Thyroid gland (tissue), 4 donors: ENCODE measurements around the gene CKS1B. TPM values are rescaled to one million over a fixed set of nuclear protein-coding genes. Genes with fewer than 3 reads are reported as not detected.

Experiments
- DNase-seq, 2 donors: peaks; one replicate each; pipeline ENCODE4 v3.0.0-alpha.2; 2019
- H3K27ac ChIP-seq, 3 donors: fragments of 200-600 bp; sonication (generic); 1 replicate in 2 of 3; 2 replicates in 1 of 3; pipeline ENCODE4 v1.5.1; 2016 to 2019; ENCODE audit warnings: mild to moderate bottlenecking in 1 of 3, moderate library complexity in 1 of 3
- H3K27me3 ChIP-seq: fragments of 200-600 bp; sonication (generic); one replicate; pipeline ENCODE4 v1.5.1; 2019
- H3K36me3 ChIP-seq, 2 donors: fragments of 200-600 bp; sonication (generic); one replicate each; pipeline ENCODE4 v1.5.1; 2016 to 2019
- H3K4me1 ChIP-seq, 2 donors: fragments of 200-600 bp; sonication (generic); one replicate each; pipeline ENCODE4 v1.5.1; 2017 to 2019
- H3K4me3 ChIP-seq, 3 donors: fragments of 200-600 bp; sonication (generic); replicated peaks in 1 of 3; 1 replicate in 2 of 3; 2 replicates in 1 of 3; pipeline ENCODE4 v1.5.1; 2016; ENCODE audit warnings: mild to moderate bottlenecking in 1 of 3
- H3K9me3 ChIP-seq: fragments of 200-600 bp; sonication (generic); one replicate; pipeline ENCODE4 v1.5.1; 2017
- CTCF ChIP-seq, 6 experiments: fragments of 200-600 bp in 3 of 6; fragments of 450-650 bp in 3 of 6; sonication (generic) in 3 of 6; IDR thresholded peaks; one replicate each; pipeline ENCODE4 v1.5.1; 2016 to 2019; ENCODE audit warnings: antibody characterized with exemption in 6 of 6, mild to moderate bottlenecking in 2 of 6, inconsistent platforms in 1 of 6, moderate library complexity in 1 of 6
- POLR2A ChIP-seq, 2 donors: fragments of 450-650 bp; IDR thresholded peaks; one replicate each; pipeline ENCODE4 v1.6.1; 2017; ENCODE audit warnings: antibody characterized with exemption in 2 of 2, mild to moderate bottlenecking in 2 of 2, moderate library complexity in 1 of 2
- WGBS, 2 donors: methylation state at CpG; one replicate each; pipeline ENCODE4 v1.1.5; 2017; 5-methylcytosine and 5-hydroxymethylcytosine counted together
- intact Hi-C: fragments of 100-400 bp; cut with DNase I; formaldehyde crosslinking; loops from one replicate; pipeline ENCODE4 v1.15.1; 2023
- total RNA-seq, 4 donors: library from RNA; depleted of rRNA; stranded (reverse); fragments of >200 nt; gene quantifications; one replicate each; pipeline ENCODE4 v1.2.3, GENCODE V29; 2016

The CKS1B gene
- total RNA-seq, 4 donors from 2014 or later: 14.3 to 29.5 (median 22.6) TPM

DNA sequence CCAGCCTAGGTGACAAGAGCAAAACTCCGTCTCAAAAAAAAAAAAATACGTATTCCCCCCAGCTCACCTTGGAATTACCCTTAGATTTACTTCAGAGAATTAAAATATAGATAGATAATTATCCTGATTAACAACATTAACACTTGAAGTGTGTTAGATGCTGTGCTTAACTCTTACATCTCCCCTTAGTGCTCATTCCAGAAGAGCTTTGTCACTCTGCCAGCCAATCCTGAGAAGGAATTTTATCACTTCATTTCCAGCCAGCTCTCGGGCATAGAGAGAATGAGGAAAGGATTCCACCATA, 2.3 kb upstream of the CKS1B start:
- WGBS, 2 donors: 68 to 69% methylated on average over 3 of the region's 3 CpGs
- DNase-seq: no peak
- no peaks in the 10 kb centered on the region for H3K9me3 ChIP-seq
- H3K4me1 ChIP-seq: peaks cover 37 to 60% of the 10 kb centered on the region in 2 donors
- peak overlapping the region; percentile 95 to 99 (median 98) for H3K27ac ChIP-seq
- no peak for TF ChIP-seq POLR2A (IDR thresholded peaks at IDR 0.05)
- no peak for TF ChIP-seq CTCF (IDR thresholded peaks at IDR 0.05)
- H3K4me3 ChIP-seq: peak overlapping the region in 1 of 3 donors; percentile 51
- intact Hi-C loops: loop anchor here (5.0 kb wide), 1 partner anchor 80 kb away; the partner anchor contains the start of gene ADAM15
- H3K27me3 ChIP-seq: no peaks in the 10 kb centered on the region
- H3K36me3 ChIP-seq: peaks cover 9 to 10% of the 10 kb centered on the region in 2 donors

- Histone ChIP-seq H3K27ac (peak overlapping the region; percentile 95 to 99 (median 98)), H3K36me3 (peaks cover 3 to 5% of the 10 kb centered on the region in 2 donors), H3K4me3 (peak overlapping the region in 1 of 3 donors; percentile 51), H3K9me3 (no peaks in the 10 kb centered on the region), H3K4me1 (peaks cover 37 to 60% of the 10 kb centered on the region in 2 donors), H3K27me3 (no peaks in the 10 kb centered on the region)
- DNase-seq: peak; percentile 62 to 68
- intact Hi-C loops: loop anchor here (5.0 kb wide), 1 partner anchor 80 kb away; the partner anchor contains the start of gene ADAM15
- TF ChIP-seq CTCF (IDR thresholded peaks at IDR 0.05): no peak
- TF ChIP-seq POLR2A (IDR thresholded peaks at IDR 0.05): no peak
- 34 to 35% methylated on average over 18 of the region's 18 CpGs for WGBS, 2 donors
Observed at GRCh38 chr1:154972517-154973343, 1.8 kb upstream of the CKS1B start.

- TF ChIP-seq CTCF (IDR thresholded peaks at IDR 0.05) (peak in 4 of 6 experiments; percentile 10 to 32 (median 24)), POLR2A (IDR thresholded peaks at IDR 0.05) (peak in 1 of 2 donors; percentile 44)
- Histone ChIP-seq H3K36me3 (no peaks in the 10 kb centered on the region), H3K4me1 (peaks cover 37 to 58% of the 10 kb centered on the region in 2 donors), H3K27ac (peak overlapping the region; percentile 95 to 99 (median 98)), H3K27me3 (no peaks in the 10 kb centered on the region), H3K4me3 (peak overlapping the region; percentile 2 to 73 (median 51)), H3K9me3 (no peaks in the 10 kb centered on the region)
- DNase-seq: peak; percentile 97 to 98
- intact Hi-C loops: loop anchor here (5.0 kb wide), 1 partner anchor 79 kb away; the partner anchor contains the start of gene ADAM15
- 3 to 5% methylated on average over 37 of the region's 37 CpGs for WGBS, 2 donors
Observed at GRCh38 chr1:154973344-154974101, 958 bp upstream of the CKS1B start.

DNA sequence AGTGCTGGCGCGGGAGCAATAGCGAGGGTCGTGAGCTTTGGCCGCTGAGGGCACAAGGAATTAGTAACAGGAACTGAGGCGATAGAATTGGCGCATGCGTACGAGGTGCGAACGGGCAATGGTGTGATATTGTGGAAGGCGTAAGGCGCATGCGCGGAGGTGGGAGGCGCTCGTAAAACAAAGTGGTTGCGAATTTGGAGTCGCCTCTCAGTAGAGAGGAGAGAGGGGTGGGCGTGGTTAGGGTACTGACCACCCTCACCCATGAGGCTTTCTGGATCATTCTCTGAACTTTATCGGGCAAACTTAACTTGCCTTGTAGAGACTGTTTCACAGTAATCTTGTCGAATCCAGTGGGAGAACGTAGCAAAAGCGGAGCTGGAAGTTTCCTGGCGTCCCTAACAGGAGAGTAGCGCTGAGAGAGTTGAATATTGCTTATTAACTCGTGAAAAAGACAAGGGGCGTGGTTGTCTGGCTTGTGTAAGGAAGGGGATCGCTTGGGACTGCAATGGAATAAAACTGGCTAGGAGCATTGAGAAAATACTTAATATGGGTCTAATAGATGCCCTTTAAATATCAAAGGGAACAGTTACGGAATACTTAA, 427 bp downstream of the CKS1B start:
- Histone ChIP-seq H3K36me3 (no peaks in the 10 kb centered on the region), H3K9me3 (no peaks in the 10 kb centered on the region), H3K27ac (peak overlapping the region; percentile 81 to 98 (median 95)), H3K4me3 (peak overlapping the region; percentile 11 to 51 (median 16)), H3K27me3 (no peaks in the 10 kb centered on the region), H3K4me1 (peaks cover 33 to 44% of the 10 kb centered on the region in 2 donors)
- WGBS, 2 donors: 0 to 1% methylated on average over 30 of the region's 30 CpGs
- TF ChIP-seq CTCF (IDR thresholded peaks at IDR 0.05): peak in 1 of 6 experiments; percentile 5
- TF ChIP-seq POLR2A (IDR thresholded peaks at IDR 0.05): peak in 1 of 2 donors; percentile 84
- intact Hi-C loops: loop anchor here (5.0 kb wide), 1 partner anchor 77 kb away; the partner anchor contains the start of gene ADAM15
- peak; percentile 96 to 97 for DNase-seq
